SK-N-SH (cell line): Measurements from ENCODE around the gene PPP1R9B. TPM values are rescaled to one million over a fixed set of nuclear protein-coding genes. Genes with fewer than 3 reads are reported as not detected.

ENCODE experiments used
- CTCF ChIA-PET: fragments of 300-600, 350-600 bp; formaldehyde crosslinking; extraction: SDS; loops from one replicate; lab custom pipeline; 2021; lab: Yijun Ruan, JAX
- POLR2A ChIA-PET: fragments of 350-600 bp; sonication (Branson Sonifier 250); formaldehyde crosslinking; extraction: SDS; loops from one replicate; lab custom pipeline; 2020; ENCODE audit warnings: antibody characterized with exemption, inconsistent platforms; lab: Yijun Ruan, JAX
- DNase-seq: peaks from one replicate; pipeline ENCODE4 v3.0.0; 2012
- H2AFZ ChIP-seq: fragments of 200-600 bp; sonication (generic); 2 replicates; pipeline ENCODE4 v1.8.1; 2016; ENCODE audit warnings: antibody characterized with exemption, mild to moderate bottlenecking, low read depth
- H3F3A ChIP-seq: fragments of 200-600 bp; sonication (generic); replicated peaks from 2 replicates; pipeline ENCODE3; 2016; ENCODE audit warnings: antibody characterized with exemption, mild to moderate bottlenecking; ENCODE audit not compliant: insufficient read depth
- H3K27ac ChIP-seq, 2 experiments: fragments of 200-500 bp in 1 of 2; fragments of 200-600 bp in 1 of 2; sonication (Bioruptor generic) in 1 of 2; sonication (generic), shearing (Covaris generic) in 1 of 2; 2 replicates each; pipeline versions ENCODE4 v1.5.1 to v1.6.1; 2014 to 2016; ENCODE audit warnings: low read depth in 2 of 2, inconsistent platforms in 1 of 2, low read length in 1 of 2, mild to moderate bottlenecking in 1 of 2, mixed read lengths in 1 of 2
- H3K27me3 ChIP-seq: fragments of 200-600 bp; sonication (generic), shearing (Covaris generic); 2 replicates; pipeline ENCODE4 v1.6.1; 2016; ENCODE audit warnings: mixed run types; ENCODE audit not compliant: insufficient read depth
- H3K36me3 ChIP-seq, 2 experiments: fragments of 200-500 bp in 1 of 2; fragments of 200-600 bp in 1 of 2; sonication (Bioruptor generic) in 1 of 2; sonication (generic) in 1 of 2; replicated peaks in 1 of 2; 2 replicates each; pipeline versions ENCODE3 to v1.5.1; 2014 to 2016; ENCODE audit warnings: low read length in 1 of 2, mild to moderate bottlenecking in 1 of 2; ENCODE audit not compliant: insufficient read depth in 2 of 2, control insufficient read depth in 1 of 2
- H3K4me1 ChIP-seq, 2 experiments: fragments of 200-500 bp in 1 of 2; fragments of 200-600 bp in 1 of 2; sonication (Bioruptor generic) in 1 of 2; sonication (generic), shearing (Covaris generic) in 1 of 2; 2 replicates each; pipeline versions ENCODE4 v1.5.1 to v1.6.1; 2014 to 2016; ENCODE audit warnings: low read depth in 1 of 2, low read length in 1 of 2, mixed run types in 1 of 2; ENCODE audit not compliant: insufficient read depth in 2 of 2, control insufficient read depth in 1 of 2
- H3K4me2 ChIP-seq: fragments of 200-600 bp; sonication (generic), shearing (Covaris generic); 2 replicates; pipeline ENCODE4 v1.6.1; 2017; ENCODE audit warnings: mixed run types
- H3K4me3 ChIP-seq, 2 experiments: fragments of 200-500 bp in 1 of 2; fragments of 200-600 bp in 1 of 2; sonication (Bioruptor generic) in 1 of 2; sonication (generic), shearing (Covaris generic) in 1 of 2; 2 replicates each; pipeline versions ENCODE4 v1.5.1 to v1.8.1; 2014 to 2016; ENCODE audit warnings: low read depth in 2 of 2, inconsistent platforms in 1 of 2, low read length in 1 of 2, mild to moderate bottlenecking in 1 of 2, mixed read lengths in 1 of 2, moderate library complexity in 1 of 2
- H3K79me2 ChIP-seq: fragments of 200-600 bp; sonication (generic); 2 replicates; pipeline ENCODE4 v1.8.1; 2017; ENCODE audit warnings: mild to moderate bottlenecking; ENCODE audit not compliant: insufficient read depth
- H3K9ac ChIP-seq: fragments of 200-600 bp; sonication (generic); 2 replicates; pipeline ENCODE4 v1.6.1; 2017; ENCODE audit warnings: mixed run types
- H3K9me2 ChIP-seq: fragments of 200-600 bp; sonication (generic); 2 replicates; pipeline ENCODE4 v1.6.1; 2017; ENCODE audit warnings: mixed run types
- H3K9me3 ChIP-seq: fragments of 200-600 bp; sonication (generic); 2 replicates; pipeline ENCODE4 v1.6.1; 2017; ENCODE audit warnings: mixed run types, mild to moderate bottlenecking, moderate library complexity
- H4K20me1 ChIP-seq: fragments of 200-600 bp; sonication (generic); 2 replicates; pipeline ENCODE4 v1.6.1; 2017; ENCODE audit warnings: mild to moderate bottlenecking, mixed run types; ENCODE audit not compliant: insufficient read depth
- ELF1 ChIP-seq: IDR thresholded peaks from 2 replicates; pipeline ENCODE4 v1.4.0; 2012
- EZH2phosphoT487 ChIP-seq: fragments of 200-600 bp; sonication (generic); IDR thresholded peaks from 2 replicates; pipeline ENCODE4 v1.6.1; 2017; ENCODE audit warnings: low read depth, mixed run types, mild to moderate bottlenecking, antibody characterized with exemption, moderate library complexity, borderline replicate concordance
- FOSL2 ChIP-seq: IDR thresholded peaks from 2 replicates; pipeline ENCODE4 v1.4.0; 2012; ENCODE audit warnings: low read depth, mild to moderate bottlenecking, moderate library complexity, borderline replicate concordance
- GATA2 ChIP-seq: sonication (generic); formaldehyde crosslinking; IDR thresholded peaks from 2 replicates; pipeline ENCODE4 v1.5.0; 2020; ENCODE audit warnings: mild to moderate bottlenecking, missing genetic modification reagents
- IRF3 ChIP-seq: fragments of 150-350 bp; IDR thresholded peaks from 2 replicates; pipeline ENCODE4 v1.6.1; 2016; ENCODE audit warnings: mild to moderate bottlenecking, low read depth, low read length
- MXI1 ChIP-seq: IDR thresholded peaks from 2 replicates; pipeline ENCODE4 v1.6.1; 2012; ENCODE audit warnings: mild to moderate bottlenecking, low read depth, low read length, improper control_type of control experiment
- NFIC ChIP-seq: IDR thresholded peaks from 2 replicates; pipeline ENCODE4 v1.4.0; 2012; ENCODE audit warnings: borderline replicate concordance
- NRF1 ChIP-seq: IDR thresholded peaks from 2 replicates; pipeline ENCODE4 v1.6.1; 2012; ENCODE audit warnings: low read depth, mild to moderate bottlenecking, low read length
- PBX3 ChIP-seq: IDR thresholded peaks from 2 replicates; pipeline ENCODE4; 2012
- RAD21 ChIP-seq: IDR thresholded peaks from 2 replicates; pipeline ENCODE4 v1.6.1; 2012; ENCODE audit warnings: mild to moderate bottlenecking, low read length
- SMC3 ChIP-seq: IDR thresholded peaks from 2 replicates; pipeline ENCODE4 v1.6.1; 2012; ENCODE audit warnings: low read depth, low read length, improper control_type of control experiment
- TEAD4 ChIP-seq: IDR thresholded peaks from 2 replicates; pipeline ENCODE4 v1.4.0; 2012; ENCODE audit warnings: mild to moderate bottlenecking, borderline replicate concordance; ENCODE audit not compliant: insufficient read depth
- USF1 ChIP-seq: IDR thresholded peaks from 2 replicates; pipeline ENCODE4 v1.4.0; 2012; ENCODE audit warnings: low read depth, borderline replicate concordance
- USF2 ChIP-seq: fragments of 150-350 bp; IDR thresholded peaks from 2 replicates; pipeline ENCODE4 v1.6.1; 2017; ENCODE audit warnings: antibody characterized with exemption, low read length, low read depth, borderline replicate concordance
- WGBS: methylation state at CpG from one replicate; pipeline ENCODE4 v1.1.6; 2017; ENCODE audit warnings: low lambda C conversion rate; 5-methylcytosine and 5-hydroxymethylcytosine counted together
- polyA plus RNA-seq, 3 experiments: library from polyadenylated mRNA; depleted of rRNA; stranded (reverse); fragments of >200 nt; gene quantifications; 2 replicates each; pipeline ENCODE4 v1.2.3, GENCODE V29; 2012

Gene PPP1R9B
- polyA plus RNA-seq, 1 of the 3 experiments (the other 2 are of a cell fraction): 35.2 TPM

- TF ChIP-seq IRF3: no peak
- TF ChIP-seq FOSL2: peak; percentile 14; the same call in 1 of the 2 replicates
- TF ChIP-seq EZH2phosphoT487: no peak
- peak; percentile 62 for TF ChIP-seq TEAD4
- TF ChIP-seq MXI1: no peak; the same call in 1 of the 2 replicates
- no peak for TF ChIP-seq ELF1
- TF ChIP-seq PBX3: peak; percentile 91
- no peak for TF ChIP-seq RAD21
- TF ChIP-seq SMC3: no peak
- TF ChIP-seq NRF1: no peak
- TF ChIP-seq USF1: 0 out of 2 replicates have a peak, but pooled peaks have one; percentile 23
- TF ChIP-seq, all 33 proteins: peak for 17
Observed at GRCh38 chr17:50199803-50200456, 49.5 kb upstream of the PPP1R9B start (continued).

- no peaks in the 10 kb centered on the region for H3K9me3 ChIP-seq
- peaks cover 92% of the 10 kb centered on the region for H3K79me2 ChIP-seq
- peaks cover 69% of the 10 kb centered on the region for H3F3A ChIP-seq
- POLR2A ChIA-PET: interaction anchor here (1.6 kb wide), 1 partner anchor 21 kb away, joined by 4 read pairs; no protein-coding TSS in a partner anchor
- no peak for TF ChIP-seq USF2
- no peak for TF ChIP-seq MXI1
- no peak for TF ChIP-seq SMC3
- TF ChIP-seq GATA2: no peak
- TF ChIP-seq NFIC: no peak
- TF ChIP-seq RAD21: no peak
- H3K27ac ChIP-seq: peak overlapping the region; percentile 85 to 100
- no peak overlapping the region for H2AFZ ChIP-seq
- H3K4me1 ChIP-seq: peaks cover 29 to 53% of the 10 kb centered on the region in 2 experiments; a peak in 3 of 4 replicates
- H4K20me1 ChIP-seq: peaks cover 71% of the 10 kb centered on the region
- WGBS: 68% methylated on average over 33 of the region's 41 CpGs
- H3K9ac ChIP-seq: peak overlapping the region; percentile 99
- H3K36me3 ChIP-seq: peaks cover 51 to 54% of the 10 kb centered on the region in 2 experiments
- no peaks in the 10 kb centered on the region for H3K27me3 ChIP-seq
- CTCF ChIA-PET: interaction anchor here (1.0 to 25.6 kb wide), 26 partner anchors 8 to 307 kb away, joined by 3 to 2150 read pairs (median 14); partner anchors contain the start of genes LRRC59, SGCA, TMEM92 and XYLT2
- no peaks in the 10 kb centered on the region for H3K9me2 ChIP-seq
- H3K4me3 ChIP-seq: peak overlapping the region; percentile 74 to 96
- H3K4me2 ChIP-seq: peak overlapping the region; percentile 89
- DNase-seq: no peak
Observed at GRCh38 chr17:50199211-50199802, 48.8 kb upstream of the PPP1R9B start.
